Prostate gland (tissue), 2 donors: ENCODE measurements around the gene TNRC6A.

Experiments
- POLR2A ChIP-seq: fragments of 450-650 bp; IDR thresholded peaks from one replicate; pipeline ENCODE4 v1.6.1; 2016; ENCODE audit warnings: antibody characterized with exemption, mild to moderate bottlenecking
- TF ChIP-seq, protein P1 (sequence below), 4 experiments: fragments of 200-600 bp in 2 of 4; fragments of 450-650 bp in 2 of 4; sonication (generic) in 2 of 4; IDR thresholded peaks; 1 replicate in 3 of 4; 2 replicates in 1 of 4; pipeline ENCODE4 v1.5.1; 2016 to 2019; ENCODE audit warnings: antibody characterized with exemption in 4 of 4, mild to moderate bottlenecking in 2 of 4, moderate library complexity in 2 of 4

DNA sequence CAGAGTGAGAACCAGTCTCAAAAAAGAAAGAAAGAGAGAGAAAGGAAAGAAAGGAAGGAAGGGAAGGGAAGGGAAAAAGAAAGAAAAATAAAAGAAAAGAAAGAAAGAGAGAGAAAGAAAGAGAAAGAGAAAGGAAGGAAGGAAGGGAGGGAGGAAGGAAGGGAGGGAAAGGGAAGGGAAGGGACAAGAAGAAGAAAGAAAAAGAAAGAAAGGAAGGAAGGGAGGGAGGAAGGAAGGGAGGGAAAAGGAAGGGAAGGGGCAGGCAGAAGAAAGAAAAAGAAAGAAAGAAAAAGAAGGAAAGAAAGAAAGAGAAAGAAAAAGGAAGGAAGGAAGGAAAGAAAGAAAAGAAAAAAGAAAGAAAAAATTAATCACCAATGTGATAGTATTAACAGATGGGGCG is 132.0 kb downstream of the TNRC6A start:
- TF ChIP-seq, protein P1, sequence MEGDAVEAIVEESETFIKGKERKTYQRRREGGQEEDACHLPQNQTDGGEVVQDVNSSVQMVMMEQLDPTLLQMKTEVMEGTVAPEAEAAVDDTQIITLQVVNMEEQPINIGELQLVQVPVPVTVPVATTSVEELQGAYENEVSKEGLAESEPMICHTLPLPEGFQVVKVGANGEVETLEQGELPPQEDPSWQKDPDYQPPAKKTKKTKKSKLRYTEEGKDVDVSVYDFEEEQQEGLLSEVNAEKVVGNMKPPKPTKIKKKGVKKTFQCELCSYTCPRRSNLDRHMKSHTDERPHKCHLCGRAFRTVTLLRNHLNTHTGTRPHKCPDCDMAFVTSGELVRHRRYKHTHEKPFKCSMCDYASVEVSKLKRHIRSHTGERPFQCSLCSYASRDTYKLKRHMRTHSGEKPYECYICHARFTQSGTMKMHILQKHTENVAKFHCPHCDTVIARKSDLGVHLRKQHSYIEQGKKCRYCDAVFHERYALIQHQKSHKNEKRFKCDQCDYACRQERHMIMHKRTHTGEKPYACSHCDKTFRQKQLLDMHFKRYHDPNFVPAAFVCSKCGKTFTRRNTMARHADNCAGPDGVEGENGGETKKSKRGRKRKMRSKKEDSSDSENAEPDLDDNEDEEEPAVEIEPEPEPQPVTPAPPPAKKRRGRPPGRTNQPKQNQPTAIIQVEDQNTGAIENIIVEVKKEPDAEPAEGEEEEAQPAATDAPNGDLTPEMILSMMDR (IDR thresholded peaks at IDR 0.05): no peak
- TF ChIP-seq POLR2A: no peak
